ENCODE data around the gene DSN1.
"Not testable (repeated sequence)": the region's sequence is repeated elsewhere in the genome, so short reads cannot be mapped to it uniquely, and the experiment has no call there.

Gene DSN1

GRCh38 chr20:36806049-36806448, 32.5 kb upstream of the DSN1 start:
- H3K4me3 ChIP-seq (ENCODE audit: low read depth, low read length): no peak overlapping the region
- no peak for TF ChIP-seq CTCF (IDR thresholded peaks at IDR 0.05; ENCODE audit: borderline replicate concordance, insufficient read depth, low read depth, low read length)

GRCh38 chr20:36805396-36805795, 31.8 kb upstream of the DSN1 start:
- no peak for TF ChIP-seq CTCF (IDR thresholded peaks at IDR 0.05; ENCODE audit: borderline replicate concordance, insufficient read depth, low read depth, low read length)
- H3K4me3 ChIP-seq (ENCODE audit: low read depth, low read length): no peak overlapping the region

- no peak overlapping the region for H3K4me3 ChIP-seq (ENCODE audit: low read depth, low read length)
- no peak for TF ChIP-seq CTCF (IDR thresholded peaks at IDR 0.05; ENCODE audit: borderline replicate concordance, insufficient read depth, low read depth, low read length)
These were observed 30.9 kb upstream of the DSN1 start for GRCh38 chr20:36804425-36804824.

GRCh38 chr20:36802326-36803222, 29.0 kb upstream of the DSN1 start:
- TF ChIP-seq CTCF (IDR thresholded peaks at IDR 0.05; ENCODE audit: borderline replicate concordance, insufficient read depth, low read depth, low read length): no peak
- no peak overlapping the region for H3K4me3 ChIP-seq (ENCODE audit: low read depth, low read length)

- no peak overlapping the region for H3K4me3 ChIP-seq (ENCODE audit: low read depth, low read length)
- TF ChIP-seq CTCF (IDR thresholded peaks at IDR 0.05; ENCODE audit: borderline replicate concordance, insufficient read depth, low read depth, low read length): no peak
These were observed 26.8 kb upstream of the DSN1 start for GRCh38 chr20:36800410-36800809.

GRCh38 chr20:36799313-36799712, 25.8 kb upstream of the DSN1 start:
- not testable (repeated sequence) for H3K4me3 ChIP-seq (ENCODE audit: low read depth, low read length)

GRCh38 chr20:36796875-36797274, 23.3 kb upstream of the DSN1 start:
- no peak overlapping the region for H3K4me3 ChIP-seq (ENCODE audit: low read depth, low read length)
- no peak for TF ChIP-seq CTCF (IDR thresholded peaks at IDR 0.05; ENCODE audit: borderline replicate concordance, insufficient read depth, low read depth, low read length)
